Body of pancreas (tissue), 4 donors: Measurements from ENCODE around the gene COL4A2. TPM values are rescaled to one million over a fixed set of nuclear protein-coding genes. Genes with fewer than 3 reads are reported as not detected.

Experiments
- ATAC-seq: fragments of 150-250 bp; one replicate; pipeline ENCODE4 v1.9.1; 2016
- DNase-seq, 4 donors: peaks; one replicate each; pipeline ENCODE4 v3.0.0-alpha.2; 2019
- H3K27ac ChIP-seq, 4 donors: fragments of 200-600 bp; sonication (generic); 1 replicate in 3 of 4; 2 replicates in 1 of 4; pipeline versions ENCODE4 v1.5.1 to v1.6.1; 2016 to 2019; ENCODE audit warnings: mild to moderate bottlenecking in 1 of 4, mixed read lengths in 1 of 4, moderate library complexity in 1 of 4
- H3K27me3 ChIP-seq, 2 donors: fragments of 200-600 bp; sonication (generic); one replicate each; pipeline ENCODE4 v1.6.0; 2016; ENCODE audit warnings: mild to moderate bottlenecking in 1 of 2
- H3K36me3 ChIP-seq, 2 donors: fragments of 200-600 bp; sonication (generic); replicated peaks in 1 of 2; 2 replicates each; pipeline ENCODE4 v1.5.1; 2016; ENCODE audit warnings: low read depth in 2 of 2; ENCODE audit not compliant: insufficient read depth in 1 of 2
- H3K4me1 ChIP-seq: fragments of 200-600 bp; sonication (generic); one replicate; pipeline ENCODE4 v1.6.0; 2016
- H3K4me3 ChIP-seq, 2 donors: fragments of 200-600 bp; sonication (generic); 1 replicate in 1 of 2; 2 replicates in 1 of 2; pipeline ENCODE4 v1.5.1; 2016 to 2019
- H3K9me3 ChIP-seq, 3 donors: fragments of 200-600 bp; sonication (generic); 1 replicate in 2 of 3; 2 replicates in 1 of 3; pipeline ENCODE4 v1.5.1; 2016
- CTCF ChIP-seq, 7 experiments: fragments of 450-650 bp in 4 of 7; fragments of 200-600 bp in 3 of 7; sonication (generic) in 3 of 7; IDR thresholded peaks; one replicate each; pipeline ENCODE4 v1.5.1; 2016 to 2019; ENCODE audit warnings: antibody characterized with exemption in 7 of 7
- POLR2A ChIP-seq, 3 donors: fragments of 450-650 bp; IDR thresholded peaks; one replicate each; pipeline ENCODE4 v1.6.1; 2016; ENCODE audit warnings: antibody characterized with exemption in 3 of 3, mild to moderate bottlenecking in 2 of 3
- WGBS, 2 donors: methylation state at CpG; one replicate each; pipeline ENCODE4 v1.1.5; 2017; 5-methylcytosine and 5-hydroxymethylcytosine counted together
- intact Hi-C: fragments of 100-400 bp; cut with DNase I; formaldehyde crosslinking; loops from one replicate; pipeline ENCODE4 v1.15.1; 2023
- total RNA-seq, 2 donors: library from RNA; depleted of rRNA; stranded (reverse); fragments of >200 nt; gene quantifications; one replicate each; pipeline ENCODE4 v1.1.0, GENCODE V29; 2016

COL4A2 gene
- total RNA-seq, 2 donors from 2014 or later: 69.3 to 230 TPM

- Histone ChIP-seq H3K9me3 (no peaks in the 10 kb centered on the region), H3K27me3 (peaks cover 0 to 6% of the 10 kb centered on the region in 2 donors), H3K4me3 (no peak overlapping the region), H3K27ac (peak overlapping the region in 3 of 4 donors; percentile 77 to 82 (median 77)), H3K36me3 (no peaks in the 10 kb centered on the region), H3K4me1 (peaks cover 71% of the 10 kb centered on the region)
- DNase-seq (no peak), ATAC-seq (no peak)
- TF ChIP-seq POLR2A (IDR thresholded peaks at IDR 0.05): no peak
- no peak for TF ChIP-seq CTCF (IDR thresholded peaks at IDR 0.05)
- WGBS, 2 donors: 5 to 8% methylated on average over 6 of the region's 6 CpGs
- intact Hi-C loops: no loop called here
These were observed 1.1 kb upstream of the COL4A2 start for GRCh38 chr13:110305949-110306339.

GRCh38 chr13:110306340-110306959 is 634 bp upstream of the COL4A2 start:
- intact Hi-C loops: no loop called here
- Histone ChIP-seq H3K27me3 (peaks cover 0 to 6% of the 10 kb centered on the region in 2 donors), H3K9me3 (no peaks in the 10 kb centered on the region), H3K36me3 (no peaks in the 10 kb centered on the region), H3K4me1 (peaks cover 75% of the 10 kb centered on the region), H3K27ac (peak overlapping the region; percentile 18 to 82 (median 77)), H3K4me3 (peak overlapping the region; percentile 19 to 41)
- no peak for DNase-seq
- no peak for ATAC-seq
- TF ChIP-seq CTCF (IDR thresholded peaks at IDR 0.05) (no peak), POLR2A (IDR thresholded peaks at IDR 0.05) (no peak)
- 5 to 7% methylated on average over 26 to 53 of the region's 53 CpGs for WGBS, 2 donors

- peak in 1 of 4 donors; percentile 21 for DNase-seq
- 1% methylated on average over 29 to 64 of the region's 64 CpGs for WGBS, 2 donors
- H3K9me3 ChIP-seq: no peaks in the 10 kb centered on the region
- H3K4me1 ChIP-seq: peaks cover 73% of the 10 kb centered on the region
- H3K27ac ChIP-seq: peak overlapping the region; percentile 18 to 82 (median 77)
- H3K36me3 ChIP-seq: no peaks in the 10 kb centered on the region
- TF ChIP-seq CTCF (IDR thresholded peaks at IDR 0.05) (no peak), POLR2A (IDR thresholded peaks at IDR 0.05) (peak in 1 of 3 donors; percentile 13)
- intact Hi-C loops: no loop called here
- peak overlapping the region; percentile 19 to 41 for H3K4me3 ChIP-seq
- ATAC-seq: peak; percentile 10
- peaks cover 0 to 6% of the 10 kb centered on the region in 2 donors for H3K27me3 ChIP-seq
These were observed 927 bp downstream of the COL4A2 start for GRCh38 chr13:110307767-110308655.

- peak overlapping the region in 3 of 4 donors; percentile 77 to 82 (median 77) for H3K27ac ChIP-seq
- H3K9me3 ChIP-seq: no peaks in the 10 kb centered on the region
- peak overlapping the region in 1 of 2 donors; percentile 4 for H3K4me3 ChIP-seq
- peaks cover 0 to 6% of the 10 kb centered on the region in 2 donors for H3K27me3 ChIP-seq
- TF ChIP-seq POLR2A (IDR thresholded peaks at IDR 0.05) (peak in 1 of 3 donors; percentile 37), CTCF (IDR thresholded peaks at IDR 0.05) (no peak)
- H3K4me1 ChIP-seq: peaks cover 65% of the 10 kb centered on the region
- DNase-seq (peak in 3 of 4 donors; percentile 26 to 51 (median 46)), ATAC-seq (peak; percentile 43)
- no peaks in the 10 kb centered on the region for H3K36me3 ChIP-seq
- intact Hi-C loops: no loop called here
- 5% methylated on average over 31 of the region's 31 CpGs for WGBS, 2 donors
These were observed 1.7 kb downstream of the COL4A2 start for GRCh38 chr13:110308656-110309359.
